Dermis microvascular lymphatic vessel endothelial cell (primary cell): ENCODE data around the gene SUZ12. TPM values are rescaled to one million over a fixed set of nuclear protein-coding genes. Genes with fewer than 3 reads are reported as not detected.
"Not testable (repeated sequence)": the region's sequence is repeated elsewhere in the genome, so short reads cannot be mapped to it uniquely, and the experiment has no call there.

Experiments
- DNase-seq, 2 donors: peaks; one replicate each; pipeline versions ENCODE4 v3.0.0 to v3.0.0-alpha.2; 2010; ENCODE audit warnings: low read depth in 2 of 2
- total RNA-seq: library from RNA; depleted of rRNA; stranded (reverse); fragments of >200 nt; gene quantifications from 2 replicates; pipeline ENCODE4 v1.2.1, GENCODE V29; 2014

The SUZ12 gene
- total RNA-seq, 1 donor from 2014 or later = 16.7 TPM

GRCh38 chr17:31951953-31952352 is 15.1 kb downstream of the SUZ12 start:
- DNase-seq = not testable (repeated sequence)

- not testable (repeated sequence) for DNase-seq
Measured at GRCh38 chr17:31964131-31964530, 27.3 kb downstream of the SUZ12 start.

- DNase-seq = no peak
Measured at GRCh38 chr17:31967648-31968047, 30.8 kb downstream of the SUZ12 start.

GRCh38 chr17:31970416-31970815 is 33.6 kb downstream of the SUZ12 start:
- DNase-seq = not testable (repeated sequence)

- DNase-seq = peak in 1 of 2 donors; percentile 35
Measured at GRCh38 chr17:31974269-31975071, 37.7 kb downstream of the SUZ12 start.

GRCh38 chr17:31975391-31975790 is 38.6 kb downstream of the SUZ12 start:
- DNase-seq = not testable (repeated sequence)

- not testable (repeated sequence) for DNase-seq
Measured at GRCh38 chr17:31991821-31992220, 55.0 kb downstream of the SUZ12 start.

GRCh38 chr17:31997005-31997404 is 60.2 kb downstream of the SUZ12 start:
- no peak for DNase-seq

GRCh38 chr17:32006957-32007462 is 70.2 kb downstream of the SUZ12 start, which contains the start of gene LRRC37B:
LRRC37B (plus strand) TSS chr17:32007383; CDS start chr17:32021393, 14,010 bp downstream.
- DNase-seq = peak; percentile 21 to 84

GRCh38 chr17:32007463-32008298 is 70.9 kb downstream of the SUZ12 start:
- DNase-seq = peak; percentile 2 to 47

GRCh38 chr17:32009262-32009542 is 72.4 kb downstream of the SUZ12 start:
- DNase-seq = no peak

- DNase-seq = no peak
Measured at GRCh38 chr17:32010114-32010513, 73.3 kb downstream of the SUZ12 start.

- DNase-seq = peak in 1 of 2 donors; percentile 8
Measured at GRCh38 chr17:32015245-32016013, 78.6 kb downstream of the SUZ12 start.

- DNase-seq = no peak
Measured at GRCh38 chr17:32016231-32016630, 79.4 kb downstream of the SUZ12 start.

- DNase-seq = no peak
Measured at GRCh38 chr17:32019228-32019627, 82.4 kb downstream of the SUZ12 start.

- no peak for DNase-seq
Measured at GRCh38 chr17:32020943-32021614, 84.3 kb downstream of the SUZ12 start.

- no peak for DNase-seq
Measured at GRCh38 chr17:32021615-32021955, 84.8 kb downstream of the SUZ12 start.

GRCh38 chr17:32022554-32022953 is 85.7 kb downstream of the SUZ12 start:
- DNase-seq = not testable (repeated sequence)

GRCh38 chr17:32027271-32027670 is 90.5 kb downstream of the SUZ12 start:
- not testable (repeated sequence) for DNase-seq

- no peak for DNase-seq
Measured at GRCh38 chr17:32033223-32033622, 96.4 kb downstream of the SUZ12 start.

GRCh38 chr17:32033812-32034211 is 97.0 kb downstream of the SUZ12 start:
- not testable (repeated sequence) for DNase-seq
